GM12801 (cell line): ENCODE measurements around the gene SEMA4D.

Experiments used
- TF ChIP-seq, protein P1 (sequence below): IDR thresholded peaks from one replicate; pipeline ENCODE4 v1.5.1; 2011; ENCODE audit warnings: control low read depth; ENCODE audit not compliant: insufficient read length; ENCODE audit errors: extremely low read depth

The SEMA4D gene

DNA sequence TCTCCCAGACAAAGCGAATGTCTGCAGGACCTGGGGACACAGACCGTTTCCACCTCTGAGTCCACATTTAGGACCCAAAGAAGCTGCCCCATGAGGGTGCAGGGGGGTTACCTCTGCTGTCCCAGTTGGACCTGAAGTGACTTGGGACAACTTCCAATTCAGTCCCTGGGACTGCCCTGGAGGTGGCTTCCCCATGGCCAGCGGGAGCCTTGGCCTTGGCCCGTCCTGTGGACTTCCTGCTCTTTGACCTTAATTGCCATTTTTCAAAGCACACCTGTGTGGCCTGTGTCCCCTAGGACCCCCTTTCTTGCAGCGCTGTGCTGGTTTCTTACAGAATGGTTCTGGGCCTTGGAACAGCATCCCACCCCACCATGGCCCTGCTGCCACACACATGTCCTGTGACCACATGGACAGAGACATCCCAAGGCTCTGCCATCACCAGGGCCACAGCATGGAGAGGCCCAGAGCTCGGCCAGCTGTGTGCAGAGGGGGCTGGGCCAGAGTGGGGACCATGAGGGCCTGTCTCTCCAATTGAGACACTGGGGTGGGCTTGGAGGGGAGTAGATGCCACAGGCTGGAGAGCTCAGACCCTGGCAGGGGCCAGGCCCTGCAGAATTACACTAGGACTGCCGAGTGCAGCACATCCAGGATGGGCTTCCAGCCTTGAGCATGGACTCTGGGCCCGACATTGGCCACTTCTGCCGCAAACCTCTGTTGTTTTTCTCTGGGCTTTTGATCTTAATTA is 133.8 kb downstream of the SEMA4D start:
- TF ChIP-seq, protein P1, sequence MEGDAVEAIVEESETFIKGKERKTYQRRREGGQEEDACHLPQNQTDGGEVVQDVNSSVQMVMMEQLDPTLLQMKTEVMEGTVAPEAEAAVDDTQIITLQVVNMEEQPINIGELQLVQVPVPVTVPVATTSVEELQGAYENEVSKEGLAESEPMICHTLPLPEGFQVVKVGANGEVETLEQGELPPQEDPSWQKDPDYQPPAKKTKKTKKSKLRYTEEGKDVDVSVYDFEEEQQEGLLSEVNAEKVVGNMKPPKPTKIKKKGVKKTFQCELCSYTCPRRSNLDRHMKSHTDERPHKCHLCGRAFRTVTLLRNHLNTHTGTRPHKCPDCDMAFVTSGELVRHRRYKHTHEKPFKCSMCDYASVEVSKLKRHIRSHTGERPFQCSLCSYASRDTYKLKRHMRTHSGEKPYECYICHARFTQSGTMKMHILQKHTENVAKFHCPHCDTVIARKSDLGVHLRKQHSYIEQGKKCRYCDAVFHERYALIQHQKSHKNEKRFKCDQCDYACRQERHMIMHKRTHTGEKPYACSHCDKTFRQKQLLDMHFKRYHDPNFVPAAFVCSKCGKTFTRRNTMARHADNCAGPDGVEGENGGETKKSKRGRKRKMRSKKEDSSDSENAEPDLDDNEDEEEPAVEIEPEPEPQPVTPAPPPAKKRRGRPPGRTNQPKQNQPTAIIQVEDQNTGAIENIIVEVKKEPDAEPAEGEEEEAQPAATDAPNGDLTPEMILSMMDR: no peak

DNA sequence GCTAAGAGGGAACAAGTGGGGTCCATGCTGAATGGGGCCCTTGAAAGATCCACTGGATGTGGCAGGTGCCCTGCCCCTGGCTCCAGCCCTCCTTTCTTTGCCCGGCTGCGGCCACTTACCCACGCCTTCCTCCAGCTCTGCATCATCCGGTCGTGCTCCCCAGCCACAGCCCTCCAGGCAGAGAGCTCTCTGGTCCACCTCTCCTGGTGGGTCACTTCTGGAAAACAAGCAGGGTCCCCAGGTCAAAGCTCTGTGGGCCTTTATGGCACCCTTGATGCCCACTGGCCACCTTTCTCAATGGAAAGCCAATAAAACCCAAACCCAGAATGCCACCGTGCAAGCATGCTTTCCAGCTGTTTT is 134.6 kb downstream of the SEMA4D start:
- TF ChIP-seq, protein P1: no peak

DNA sequence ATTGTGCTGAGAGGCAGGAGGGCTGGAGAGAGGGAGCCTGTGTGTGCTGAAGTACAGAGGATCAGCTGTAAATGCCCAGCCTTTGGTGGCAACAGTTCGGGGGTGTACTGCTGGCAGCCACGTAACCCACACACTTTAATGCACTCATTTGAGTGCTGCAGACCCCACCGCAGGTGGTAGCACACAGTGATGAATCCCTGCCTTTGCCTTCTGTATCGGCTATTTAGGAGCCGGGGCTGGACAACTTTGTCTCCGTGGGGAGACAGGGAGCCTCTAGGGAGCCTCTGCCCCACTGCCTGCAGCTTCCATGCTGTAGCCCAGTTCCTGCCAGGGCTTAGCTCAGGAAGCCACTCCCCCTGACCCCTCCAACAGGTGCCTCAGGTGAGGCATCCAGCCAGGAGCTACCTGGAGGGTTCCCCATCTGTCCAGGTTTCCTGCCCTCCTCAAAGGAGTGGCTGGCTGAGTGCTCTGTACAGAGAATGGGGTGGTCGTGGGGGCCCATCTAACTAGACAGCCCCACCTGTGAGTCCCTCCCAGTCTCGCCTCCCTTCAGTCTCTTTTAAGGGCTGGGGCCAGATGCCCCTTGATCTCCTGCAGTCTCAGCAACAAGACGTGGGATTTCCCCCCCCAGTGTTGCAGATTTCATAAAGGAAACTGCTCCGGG is 135.1 kb downstream of the SEMA4D start:
- TF ChIP-seq, protein P1: no peak

DNA sequence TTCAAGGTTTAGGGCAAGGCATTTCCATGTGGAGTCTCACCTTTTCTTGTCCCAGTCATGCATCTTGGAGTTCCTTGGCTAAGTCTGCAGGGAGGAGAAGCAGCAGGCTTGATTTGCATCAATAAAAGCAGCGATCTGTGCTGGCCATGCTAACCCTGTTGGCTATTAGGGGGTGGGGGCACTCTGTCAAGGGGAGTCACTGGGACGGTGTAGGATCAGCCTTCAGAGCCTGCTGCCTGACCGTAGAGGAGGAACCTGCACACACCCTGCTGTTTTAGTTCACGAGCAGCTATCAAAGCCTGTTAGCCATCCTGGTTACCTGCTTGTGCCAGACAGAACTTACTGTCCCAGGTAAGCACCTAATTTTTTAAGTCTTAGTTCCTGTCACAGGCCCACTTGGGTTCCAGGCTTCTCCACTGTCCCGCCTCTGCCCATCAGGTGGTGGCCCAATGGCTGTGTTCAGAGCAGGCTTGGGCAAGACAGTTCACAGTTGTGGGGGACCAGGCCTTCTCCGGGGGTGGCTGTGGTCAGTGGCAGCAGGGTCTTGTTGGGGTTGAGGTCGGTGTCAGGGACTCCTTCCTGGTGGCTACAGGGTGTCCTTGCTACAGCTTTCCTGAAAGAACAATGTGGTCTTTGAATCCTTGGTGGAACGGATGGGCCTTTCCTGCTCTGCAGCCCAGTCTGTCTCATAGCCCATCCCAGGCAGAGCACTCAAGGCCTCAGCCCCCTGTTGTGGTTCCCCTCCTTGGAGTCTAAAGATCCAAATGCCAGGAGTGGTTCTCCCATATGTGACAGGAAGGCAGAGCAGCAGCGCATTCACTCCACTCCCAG is 135.9 kb downstream of the SEMA4D start:
- TF ChIP-seq, protein P1: no peak

DNA sequence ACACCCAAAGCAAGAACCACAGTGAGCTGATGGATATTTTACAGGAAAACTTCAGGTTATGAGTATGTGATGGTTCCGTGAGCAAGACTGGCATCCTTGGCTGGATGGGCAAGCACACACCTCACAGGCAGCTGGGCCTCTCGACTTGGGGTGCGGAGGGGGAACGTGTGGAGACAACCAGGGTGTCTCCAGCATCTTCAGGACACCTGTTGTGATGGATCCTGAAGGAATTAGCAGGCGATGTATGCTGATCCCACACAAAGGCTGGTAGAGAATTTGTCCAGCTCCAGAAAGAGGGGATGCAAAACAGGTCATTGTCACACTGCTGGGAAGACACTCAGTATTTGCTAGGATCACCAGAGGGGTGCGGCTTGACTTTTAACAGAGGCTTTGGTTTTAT is 136.9 kb downstream of the SEMA4D start:
- TF ChIP-seq, protein P1: no peak

DNA sequence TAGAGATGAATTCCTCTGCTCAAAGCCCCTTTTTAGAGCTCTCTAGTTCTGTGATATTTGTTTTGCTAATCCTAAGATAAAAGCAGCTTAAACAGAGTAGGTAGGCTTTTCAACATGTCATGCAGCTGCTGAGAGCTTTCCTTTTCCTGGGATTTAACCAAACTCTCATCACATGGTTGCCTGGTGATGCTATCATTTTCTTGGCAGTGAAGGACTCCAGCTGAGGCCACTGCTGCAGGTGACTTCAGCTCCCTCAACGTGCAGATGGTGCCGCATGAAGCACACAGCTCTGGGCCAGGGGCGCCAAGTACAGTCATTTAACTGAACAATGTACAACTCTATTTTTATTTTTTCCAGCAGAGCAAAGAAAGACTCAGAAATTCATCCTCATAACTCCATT is 137.4 kb downstream of the SEMA4D start:
- TF ChIP-seq, protein P1: no peak

DNA sequence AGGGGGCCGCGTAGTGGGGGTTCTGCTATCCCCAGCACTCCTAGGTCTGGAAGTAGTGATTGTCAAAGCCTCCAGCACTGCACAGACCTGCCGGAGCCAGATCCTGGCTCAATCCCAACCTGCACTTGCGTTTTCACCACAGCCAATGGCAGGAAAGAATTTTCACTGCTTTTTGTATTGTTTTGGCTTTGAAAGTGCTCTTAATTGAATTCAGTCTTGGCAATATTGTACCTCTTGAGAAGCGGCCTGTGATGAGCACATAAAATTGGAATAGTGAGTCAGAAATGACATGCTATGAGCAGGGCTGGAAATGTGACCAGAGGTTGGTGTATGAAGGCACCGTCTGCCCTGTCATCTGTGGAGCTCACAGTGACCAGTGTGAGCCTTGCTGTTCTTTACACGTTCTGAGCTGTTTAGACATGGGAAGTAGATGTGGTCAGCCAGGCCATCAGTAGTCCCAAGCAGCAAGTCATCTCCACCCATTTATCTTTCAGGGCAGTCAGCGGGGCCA is 138.1 kb downstream of the SEMA4D start:
- TF ChIP-seq, protein P1: no peak
